ENCODE results near the gene AZI2. TPM values are rescaled to one million over a fixed set of nuclear protein-coding genes. Genes with fewer than 3 reads are reported as not detected.
A peak's percentile ranks its signal among the peaks of the same experiment; 100 is the strongest.

AZI2 gene
- polyA plus RNA-seq, 3 donors = 57.4 to 134 (median 99.3) TPM

GRCh38 chr3:28317438-28318022, 31.1 kb downstream of the AZI2 start:
- Mint-ChIP-seq H3K27me3 (ENCODE audit: low read depth in 3 of 3) (no peaks in the 10 kb centered on the region), H3K4me3 (no peak overlapping the region), H3K4me1 (no peaks in the 10 kb centered on the region), H3K9me3 (peaks cover 0 to 1% (median 0%) of the 10 kb centered on the region in 7 donors), H3K36me3 (peaks cover 28 to 29% of the 10 kb centered on the region in 2 donors), H3K27ac (no peak overlapping the region)
- Histone ChIP-seq H3K9me3 (replicated peaks in 1 of 2; ENCODE audit: control insufficient read depth in 1 of 2, insufficient read depth in 1 of 2, low read length in 2 of 2) (no peaks in the 10 kb centered on the region), H3K4me3 (replicated peaks in 1 of 3; ENCODE audit: low read depth in 2 of 3, low read length in 3 of 3) (no peak overlapping the region), H3K27ac (ENCODE audit: low read depth in 1 of 2, low read length in 2 of 2) (no peak overlapping the region), H3K9ac (ENCODE audit: insufficient read depth, low read length, poor library complexity, severe bottlenecking) (no peak overlapping the region), H2AFZ (ENCODE audit: insufficient read depth, low read depth, low read length, poor library complexity, severe bottlenecking) (no peak overlapping the region), H3K4me2 (replicated peaks; ENCODE audit: extremely low read depth, low read length, poor library complexity, severe bottlenecking) (no peak overlapping the region), H4K20me1 (ENCODE audit: insufficient read depth, low read length) (no peaks in the 10 kb centered on the region), H3K27me3 (ENCODE audit: control insufficient read depth in 2 of 2, insufficient read depth in 2 of 2, low read length in 2 of 2) (no peaks in the 10 kb centered on the region), H3K36me3 (replicated peaks in 1 of 2; ENCODE audit: control insufficient read depth in 1 of 2, insufficient read depth in 2 of 2, low read length in 2 of 2) (peaks cover 23 to 45% of the 10 kb centered on the region in 2 donors), H3K4me1 (ENCODE audit: control insufficient read depth in 1 of 2, insufficient read depth in 2 of 2, low read length in 2 of 2) (no peaks in the 10 kb centered on the region), H3K79me2 (ENCODE audit: insufficient read depth, low read length) (no peaks in the 10 kb centered on the region)
- DNase-seq = peak; percentile 16 to 49 (median 46)
- WGBS (ENCODE audit: insufficient coverage) = no CpG with 5 or more reads among the region's 2 CpGs
- intact Hi-C loops (cut with micrococcal nuclease) = no loop called here
- TF ChIP-seq CTCF (IDR thresholded peaks at IDR 0.05) = peak; percentile 83

- no peaks in the 10 kb centered on the region for H3K9me3 ChIP-seq (replicated peaks in 1 of 2; ENCODE audit: control insufficient read depth in 1 of 2, insufficient read depth in 1 of 2, low read length in 2 of 2)
- H3K9ac ChIP-seq (ENCODE audit: insufficient read depth, low read length, poor library complexity, severe bottlenecking) = no peak overlapping the region
- H3K27me3 ChIP-seq (ENCODE audit: control insufficient read depth in 2 of 2, insufficient read depth in 2 of 2, low read length in 2 of 2) = no peaks in the 10 kb centered on the region
- Mint-ChIP-seq H3K4me1 (no peaks in the 10 kb centered on the region), H3K27me3 (ENCODE audit: low read depth in 3 of 3) (no peaks in the 10 kb centered on the region), H3K9me3 (peaks cover 0 to 1% (median 0%) of the 10 kb centered on the region in 7 donors), H3K27ac (no peak overlapping the region), H3K4me3 (no peak overlapping the region), H3K36me3 (peaks cover 23% of the 10 kb centered on the region in 2 donors)
- no peaks in the 10 kb centered on the region for H3K4me1 ChIP-seq (ENCODE audit: control insufficient read depth in 1 of 2, insufficient read depth in 2 of 2, low read length in 2 of 2)
- H3K27ac ChIP-seq (ENCODE audit: low read depth in 1 of 2, low read length in 2 of 2) = no peak overlapping the region
- H3K4me3 ChIP-seq (replicated peaks in 1 of 3; ENCODE audit: low read depth in 2 of 3, low read length in 3 of 3) = no peak overlapping the region
- no peak for TF ChIP-seq CTCF (IDR thresholded peaks at IDR 0.05)
- no peak overlapping the region for H3K4me2 ChIP-seq (replicated peaks; ENCODE audit: extremely low read depth, low read length, poor library complexity, severe bottlenecking)
- H2AFZ ChIP-seq (ENCODE audit: insufficient read depth, low read depth, low read length, poor library complexity, severe bottlenecking) = no peak overlapping the region
- peaks cover 13 to 32% of the 10 kb centered on the region in 2 donors for H3K36me3 ChIP-seq (replicated peaks in 1 of 2; ENCODE audit: control insufficient read depth in 1 of 2, insufficient read depth in 2 of 2, low read length in 2 of 2)
- no peaks in the 10 kb centered on the region for H3K79me2 ChIP-seq (ENCODE audit: insufficient read depth, low read length)
- WGBS (ENCODE audit: insufficient coverage) = no CpG with 5 or more reads among the region's 2 CpGs
- no peaks in the 10 kb centered on the region for H4K20me1 ChIP-seq (ENCODE audit: insufficient read depth, low read length)
- no peak for DNase-seq
- intact Hi-C loops (cut with micrococcal nuclease) = no loop called here
Measured at GRCh38 chr3:28316226-28316625, 32.4 kb downstream of the AZI2 start.

All from CD14-positive monocyte (primary cell).